IMR-90 (cell line): Measurements from ENCODE around the gene PPM1A. TPM values are rescaled to one million over a fixed set of nuclear protein-coding genes. Genes with fewer than 3 reads are reported as not detected.

Experiments
- ATAC-seq: fragments of 200-7000 bp; cut with Tn5 transposase; 2 replicates; pipeline ENCODE4 v1.9.1; 2020; ENCODE audit warnings: low read depth, mild to moderate bottlenecking, moderate library complexity
- BruUV-seq: library from RNA; stranded (reverse); fragments of 400-500 nt; replicated peaks from 2 replicates; lab custom pipeline; 2021; lab: Mats Ljungman, UMichigan
- CTCF ChIA-PET: fragments of 300-600 bp; formaldehyde crosslinking; extraction: SDS; loops from one replicate; lab custom pipeline; 2021; ENCODE audit warnings: antibody characterized with exemption; lab: Yijun Ruan, JAX
- POLR2A ChIA-PET: fragments of 300-600 bp; sonication (Branson Sonifier 250); formaldehyde crosslinking; loops from one replicate; lab custom pipeline; 2022; ENCODE audit warnings: antibody characterized with exemption; ENCODE audit not compliant: unreplicated experiment; lab: Charles Lee
- DNase-seq: peaks from one replicate; pipeline ENCODE4 v3.0.0; 2013
- H2AFZ ChIP-seq: replicated peaks from 2 replicates; pipeline ENCODE3; 2013; ENCODE audit warnings: low read length, mild to moderate bottlenecking; ENCODE audit not compliant: poor library complexity
- H2AK5ac ChIP-seq: 2 replicates; pipeline ENCODE4 v1.6.1; 2013; ENCODE audit warnings: low read depth, low read length, inconsistent platforms
- H2AK9ac ChIP-seq: replicated peaks from 2 replicates; pipeline ENCODE3; 2013; ENCODE audit warnings: mild to moderate bottlenecking, low read depth, low read length, moderate library complexity; ENCODE audit not compliant: poor library complexity
- H2BK120ac ChIP-seq: 2 replicates; pipeline ENCODE4 v1.6.1; 2013; ENCODE audit warnings: low read depth, low read length, inconsistent platforms
- H2BK15ac ChIP-seq: 3 replicates; pipeline ENCODE4 v1.6.1; 2013; ENCODE audit warnings: low read depth, low read length, inconsistent platforms
- H2BK20ac ChIP-seq: 2 replicates; pipeline ENCODE4 v1.6.1; 2013; ENCODE audit warnings: low read depth, mild to moderate bottlenecking, inconsistent platforms, low read length, moderate library complexity
- H2BK5ac ChIP-seq: 2 replicates; pipeline ENCODE4 v1.6.1; 2013; ENCODE audit warnings: mild to moderate bottlenecking, low read depth, low read length, inconsistent platforms; ENCODE audit not compliant: poor library complexity, severe bottlenecking
- H3K14ac ChIP-seq: replicated peaks from 2 replicates; pipeline ENCODE4 v1.6.1; 2013; ENCODE audit warnings: low read depth, low read length, inconsistent platforms
- H3K18ac ChIP-seq: 2 replicates; pipeline ENCODE4 v1.6.1; 2013; ENCODE audit warnings: low read depth, low read length, control low read depth
- H3K23ac ChIP-seq: 2 replicates; pipeline ENCODE4 v1.6.1; 2013; ENCODE audit warnings: low read depth, low read length, inconsistent platforms
- H3K27ac ChIP-seq: 2 replicates; pipeline ENCODE4 v1.5.1; 2013; ENCODE audit warnings: mild to moderate bottlenecking, control low read depth, low read length; ENCODE audit not compliant: insufficient read depth
- H3K27me3 ChIP-seq: 2 replicates; pipeline ENCODE4 v1.6.1; 2013; ENCODE audit warnings: low read length; ENCODE audit not compliant: control insufficient read depth, insufficient read depth
- H3K36me3 ChIP-seq: 2 replicates; pipeline ENCODE4 v1.6.1; 2013; ENCODE audit warnings: low read length, mixed read lengths; ENCODE audit not compliant: control insufficient read depth, insufficient read depth
- H3K4ac ChIP-seq: 2 replicates; pipeline ENCODE4 v1.6.1; 2013; ENCODE audit warnings: low read depth, low read length, inconsistent platforms
- H3K4me1 ChIP-seq: 2 replicates; pipeline ENCODE4 v1.6.1; 2013; ENCODE audit warnings: low read length, mixed read lengths; ENCODE audit not compliant: control insufficient read depth, insufficient read depth
- H3K4me2 ChIP-seq: 2 replicates; pipeline ENCODE4 v1.6.1; 2013; ENCODE audit warnings: low read depth, mild to moderate bottlenecking, control low read depth, low read length, moderate library complexity
- H3K4me3 ChIP-seq: 2 replicates; pipeline ENCODE4 v1.5.1; 2013; ENCODE audit warnings: low read depth, mild to moderate bottlenecking, control low read depth, low read length, moderate library complexity; ENCODE audit not compliant: insufficient read depth
- H3K56ac ChIP-seq: 2 replicates; pipeline ENCODE4 v1.6.1; 2013; ENCODE audit warnings: low read length, inconsistent platforms; ENCODE audit not compliant: insufficient read depth; ENCODE audit errors: extremely low read depth
- H3K79me1 ChIP-seq, 2 experiments: 2 replicates each; pipeline ENCODE4 v1.6.1; 2013; ENCODE audit warnings: low read length in 2 of 2, inconsistent platforms in 1 of 2, low read depth in 1 of 2
- H3K9ac ChIP-seq: 2 replicates; pipeline ENCODE4 v1.6.1; 2013; ENCODE audit warnings: low read depth, low read length, control low read depth
- H3K9me1 ChIP-seq: 2 replicates; pipeline ENCODE4 v1.6.1; 2013; ENCODE audit warnings: low read length, inconsistent platforms; ENCODE audit not compliant: insufficient read depth
- H3K9me3 ChIP-seq: 2 replicates; pipeline ENCODE4 v1.6.1; 2013; ENCODE audit warnings: low read length; ENCODE audit not compliant: control insufficient read depth, insufficient read depth
- H4K20me1 ChIP-seq: 2 replicates; pipeline ENCODE4 v1.6.1; 2013; ENCODE audit warnings: low read length, inconsistent platforms; ENCODE audit not compliant: insufficient read depth
- H4K5ac ChIP-seq: 2 replicates; pipeline ENCODE4 v1.6.1; 2013; ENCODE audit warnings: mild to moderate bottlenecking, low read depth, low read length, control low read depth
- H4K8ac ChIP-seq, 2 experiments: 2 replicates each; pipeline ENCODE4 v1.6.1; 2013; ENCODE audit warnings: low read depth in 2 of 2, low read length in 2 of 2, control low read depth in 1 of 2, inconsistent platforms in 1 of 2
- H4K91ac ChIP-seq: 2 replicates; pipeline ENCODE4 v1.6.1; 2013; ENCODE audit warnings: low read depth, low read length, inconsistent platforms; ENCODE audit not compliant: insufficient read depth
- BHLHE40 ChIP-seq: fragments of 150-350 bp; IDR thresholded peaks from 2 replicates; pipeline ENCODE4 v1.6.1; 2016; ENCODE audit warnings: mild to moderate bottlenecking, low read depth, low read length
- ELK1 ChIP-seq: fragments of 150-350 bp; IDR thresholded peaks from 2 replicates; pipeline ENCODE4 v1.6.1; 2016; ENCODE audit warnings: low read depth, mild to moderate bottlenecking, low read length, moderate library complexity, borderline replicate concordance
- MAFK ChIP-seq: IDR thresholded peaks from 2 replicates; pipeline ENCODE4 v1.6.1; 2012; ENCODE audit warnings: low read depth, low read length, improper control_type of control experiment
- MAZ ChIP-seq: IDR thresholded peaks from 2 replicates; pipeline ENCODE4 v1.6.1; 2012; ENCODE audit warnings: low read depth, mild to moderate bottlenecking, low read length, improper control_type of control experiment, moderate library complexity, borderline replicate concordance
- NFE2L2 ChIP-seq: fragments of 150-350 bp; IDR thresholded peaks from 2 replicates; pipeline ENCODE4 v1.6.1; 2016; ENCODE audit warnings: low read depth, mild to moderate bottlenecking, low read length
- RAD21 ChIP-seq: IDR thresholded peaks from 2 replicates; pipeline ENCODE4 v1.6.1; 2012; ENCODE audit warnings: low read length, improper control_type of control experiment
- RCOR1 ChIP-seq: IDR thresholded peaks from 2 replicates; pipeline ENCODE4 v1.6.1; 2012; ENCODE audit warnings: mild to moderate bottlenecking, low read length, improper control_type of control experiment; ENCODE audit not compliant: insufficient replicate concordance
- RFX5 ChIP-seq: IDR thresholded peaks from 2 replicates; pipeline ENCODE4 v1.8.0; 2012; ENCODE audit warnings: low read depth, mild to moderate bottlenecking, low read length, moderate library complexity
- WGBS, 2 experiments: methylation state at CpG; one replicate each; pipeline versions ENCODE4 v1.1.5 to v1.1.7; 2013; ENCODE audit warnings: missing lambda C conversion rate in 2 of 2; ENCODE audit not compliant: insufficient read length in 1 of 2; ENCODE audit errors: extremely low coverage in 2 of 2; 5-methylcytosine and 5-hydroxymethylcytosine counted together
- dilution Hi-C: fragments of 300-500 bp; cut with HindIII; formaldehyde crosslinking; loops from one replicate; pipeline ENCODE4 v1.14.3; 2018; ENCODE audit warnings: low sequenced_read_pairs; ENCODE audit not compliant: unreplicated experiment
- in situ Hi-C: fragments of 300-500 bp; cut with MboI; formaldehyde crosslinking; loops from 3 replicates; pipeline ENCODE4 v1.14.3; 2019; ENCODE audit warnings: low sequenced_read_pairs, inconsistent platforms, mixed read lengths
- intact Hi-C: fragments of 100-400 bp; cut with micrococcal nuclease; formaldehyde crosslinking; loops from 2 replicates; pipeline ENCODE4 v1.10.0; 2022
- polyA plus RNA-seq, 3 experiments: library from polyadenylated mRNA; depleted of rRNA; stranded (reverse); fragments of >200 nt; gene quantifications; 2 replicates each; pipeline ENCODE4 v1.2.3, GENCODE V29; 2012; ENCODE audit warnings: low replicate concordance in 1 of 3
- total RNA-seq: library from RNA; depleted of rRNA; stranded (reverse); fragments of >200 nt; gene quantifications from 2 replicates; pipeline ENCODE4 v1.2.3, GENCODE V29; 2012
- TF ChIP-seq, protein P1 (sequence below): conservative IDR thresholded peaks from 2 replicates; pipeline ENCODE4 v1.5.1; 2012; ENCODE audit warnings: mild to moderate bottlenecking, low read depth, low read length, improper control_type of control experiment

The PPM1A gene
- total and polyA plus RNA-seq, 2 of the 4 experiments (the other 2 are of a cell fraction), result 14.3 to 15.1 TPM

- Histone ChIP-seq H3K27ac (no peak overlapping the region), H3K27me3 (peaks cover 8% of the 10 kb centered on the region), H3K4me3 (no peak overlapping the region), H3K9ac (no peak overlapping the region), H2BK5ac (no peak overlapping the region), H3K14ac (no peak overlapping the region), H4K8ac (no peak overlapping the region), H2BK120ac (no peak overlapping the region), H3K23ac (no peak overlapping the region), H4K20me1 (no peaks in the 10 kb centered on the region), H2AFZ (no peak overlapping the region), H3K9me3 (peaks cover 2% of the 10 kb centered on the region; the same call in 1 of the 2 replicates), H3K56ac (no peak overlapping the region), H3K4me1 (no peaks in the 10 kb centered on the region; the same call in 1 of the 2 replicates), H2AK5ac (no peak overlapping the region), H3K9me1 (no peaks in the 10 kb centered on the region), H3K4me2 (no peak overlapping the region), H3K4ac (no peak overlapping the region), H2BK15ac (no peak overlapping the region), H3K36me3 (no peaks in the 10 kb centered on the region), H3K79me1 (no peaks in the 10 kb centered on the region), H2AK9ac (no peak overlapping the region), H3K18ac (no peak overlapping the region), H4K91ac (no peak overlapping the region), H2BK20ac (no peak overlapping the region), H4K5ac (no peak overlapping the region)
- 30% methylated on average over 1 of the region's 3 CpGs; no CpG with 5 or more reads in 1 of the 2 experiments for WGBS, 2 experiments
- in situ Hi-C loops, result no loop called here
- no peak for TF ChIP-seq MAFK
- TF ChIP-seq, protein P1, sequence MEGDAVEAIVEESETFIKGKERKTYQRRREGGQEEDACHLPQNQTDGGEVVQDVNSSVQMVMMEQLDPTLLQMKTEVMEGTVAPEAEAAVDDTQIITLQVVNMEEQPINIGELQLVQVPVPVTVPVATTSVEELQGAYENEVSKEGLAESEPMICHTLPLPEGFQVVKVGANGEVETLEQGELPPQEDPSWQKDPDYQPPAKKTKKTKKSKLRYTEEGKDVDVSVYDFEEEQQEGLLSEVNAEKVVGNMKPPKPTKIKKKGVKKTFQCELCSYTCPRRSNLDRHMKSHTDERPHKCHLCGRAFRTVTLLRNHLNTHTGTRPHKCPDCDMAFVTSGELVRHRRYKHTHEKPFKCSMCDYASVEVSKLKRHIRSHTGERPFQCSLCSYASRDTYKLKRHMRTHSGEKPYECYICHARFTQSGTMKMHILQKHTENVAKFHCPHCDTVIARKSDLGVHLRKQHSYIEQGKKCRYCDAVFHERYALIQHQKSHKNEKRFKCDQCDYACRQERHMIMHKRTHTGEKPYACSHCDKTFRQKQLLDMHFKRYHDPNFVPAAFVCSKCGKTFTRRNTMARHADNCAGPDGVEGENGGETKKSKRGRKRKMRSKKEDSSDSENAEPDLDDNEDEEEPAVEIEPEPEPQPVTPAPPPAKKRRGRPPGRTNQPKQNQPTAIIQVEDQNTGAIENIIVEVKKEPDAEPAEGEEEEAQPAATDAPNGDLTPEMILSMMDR, result no peak
- no peak for TF ChIP-seq RFX5
- TF ChIP-seq NFE2L2, result no peak
- TF ChIP-seq RCOR1, result no peak
- no peak for TF ChIP-seq MAZ
- no peak for TF ChIP-seq RAD21
- TF ChIP-seq ELK1, result no peak
- no peak for TF ChIP-seq BHLHE40
- BruUV-seq, result no TSS peak
- DNase-seq (no peak), ATAC-seq (no peak)
- CTCF ChIA-PET, result no interaction called here
- POLR2A ChIA-PET, result no interaction called here
- intact Hi-C loops, result no loop called here
- dilution Hi-C loops, result no loop called here
Measured at GRCh38 chr14:60214003-60214402, 35.0 kb upstream of the PPM1A start.
